Measurements from ENCODE around the gene ZBTB16.
A peak's percentile ranks its signal among the peaks of the same experiment; 100 is the strongest.

Gene ZBTB16

DNA sequence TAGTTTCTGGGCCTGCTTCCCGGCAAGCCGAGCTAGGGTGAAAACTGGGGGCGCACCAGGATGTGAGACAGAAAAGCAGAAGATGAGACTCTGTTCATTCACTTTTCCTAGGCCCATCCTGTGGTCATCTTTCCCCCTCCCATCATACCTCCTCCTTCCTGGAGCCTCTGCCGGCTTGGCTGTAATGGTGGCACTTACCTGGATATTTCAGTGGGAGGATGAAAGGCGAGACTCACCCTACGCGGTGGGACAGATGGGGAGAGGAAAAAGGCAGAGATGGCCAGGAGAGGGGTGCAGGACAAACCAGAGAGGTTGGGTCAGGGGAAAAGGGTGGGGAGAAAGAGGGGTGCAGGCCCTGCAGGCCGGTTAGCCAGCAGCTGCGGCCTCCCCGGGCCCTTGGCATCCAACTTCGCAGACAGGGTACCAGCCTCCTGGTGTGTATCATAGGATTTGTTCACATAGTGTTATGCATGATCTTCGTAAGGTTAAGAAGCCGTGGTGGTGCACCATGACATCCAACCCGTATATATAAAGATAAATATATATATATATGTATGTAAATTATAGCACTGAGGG, 195.1 kb downstream of the ZBTB16 start:
- H3K4me3 ChIP-seq (ENCODE audit: low read depth, low read length), result no peak overlapping the region
- no peak for DNase-seq (ENCODE audit: low read depth)
- TF ChIP-seq, protein P1, sequence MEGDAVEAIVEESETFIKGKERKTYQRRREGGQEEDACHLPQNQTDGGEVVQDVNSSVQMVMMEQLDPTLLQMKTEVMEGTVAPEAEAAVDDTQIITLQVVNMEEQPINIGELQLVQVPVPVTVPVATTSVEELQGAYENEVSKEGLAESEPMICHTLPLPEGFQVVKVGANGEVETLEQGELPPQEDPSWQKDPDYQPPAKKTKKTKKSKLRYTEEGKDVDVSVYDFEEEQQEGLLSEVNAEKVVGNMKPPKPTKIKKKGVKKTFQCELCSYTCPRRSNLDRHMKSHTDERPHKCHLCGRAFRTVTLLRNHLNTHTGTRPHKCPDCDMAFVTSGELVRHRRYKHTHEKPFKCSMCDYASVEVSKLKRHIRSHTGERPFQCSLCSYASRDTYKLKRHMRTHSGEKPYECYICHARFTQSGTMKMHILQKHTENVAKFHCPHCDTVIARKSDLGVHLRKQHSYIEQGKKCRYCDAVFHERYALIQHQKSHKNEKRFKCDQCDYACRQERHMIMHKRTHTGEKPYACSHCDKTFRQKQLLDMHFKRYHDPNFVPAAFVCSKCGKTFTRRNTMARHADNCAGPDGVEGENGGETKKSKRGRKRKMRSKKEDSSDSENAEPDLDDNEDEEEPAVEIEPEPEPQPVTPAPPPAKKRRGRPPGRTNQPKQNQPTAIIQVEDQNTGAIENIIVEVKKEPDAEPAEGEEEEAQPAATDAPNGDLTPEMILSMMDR (conservative IDR thresholded peaks at IDR 0.05; ENCODE audit: low read depth, low read length), result no peak

DNA sequence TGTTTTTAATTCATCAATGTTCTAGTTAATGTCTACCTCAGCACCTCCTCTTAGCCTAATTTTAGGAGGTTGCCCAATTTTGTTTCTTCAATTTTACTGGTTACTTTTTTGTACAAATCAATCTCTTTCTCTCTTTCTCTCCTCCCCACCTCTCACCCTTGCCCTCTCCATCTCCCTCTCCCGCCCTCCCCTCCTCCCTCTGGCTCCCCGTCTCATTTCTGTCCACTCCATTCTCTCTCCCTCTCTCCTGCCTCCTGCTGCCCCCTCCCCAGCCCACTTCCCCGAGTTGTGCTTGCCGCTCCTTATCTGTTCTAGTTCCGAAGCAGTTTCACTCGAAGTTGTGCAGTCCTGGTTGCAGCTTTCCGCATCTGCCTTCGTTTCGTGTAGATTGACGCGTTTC, 195.8 kb downstream of the ZBTB16 start:
- TF ChIP-seq, protein P1 (conservative IDR thresholded peaks at IDR 0.05; ENCODE audit: low read depth, low read length), result no peak
- no peak for DNase-seq (ENCODE audit: low read depth)
- no peak overlapping the region for H3K4me3 ChIP-seq (ENCODE audit: low read depth, low read length)

DNA sequence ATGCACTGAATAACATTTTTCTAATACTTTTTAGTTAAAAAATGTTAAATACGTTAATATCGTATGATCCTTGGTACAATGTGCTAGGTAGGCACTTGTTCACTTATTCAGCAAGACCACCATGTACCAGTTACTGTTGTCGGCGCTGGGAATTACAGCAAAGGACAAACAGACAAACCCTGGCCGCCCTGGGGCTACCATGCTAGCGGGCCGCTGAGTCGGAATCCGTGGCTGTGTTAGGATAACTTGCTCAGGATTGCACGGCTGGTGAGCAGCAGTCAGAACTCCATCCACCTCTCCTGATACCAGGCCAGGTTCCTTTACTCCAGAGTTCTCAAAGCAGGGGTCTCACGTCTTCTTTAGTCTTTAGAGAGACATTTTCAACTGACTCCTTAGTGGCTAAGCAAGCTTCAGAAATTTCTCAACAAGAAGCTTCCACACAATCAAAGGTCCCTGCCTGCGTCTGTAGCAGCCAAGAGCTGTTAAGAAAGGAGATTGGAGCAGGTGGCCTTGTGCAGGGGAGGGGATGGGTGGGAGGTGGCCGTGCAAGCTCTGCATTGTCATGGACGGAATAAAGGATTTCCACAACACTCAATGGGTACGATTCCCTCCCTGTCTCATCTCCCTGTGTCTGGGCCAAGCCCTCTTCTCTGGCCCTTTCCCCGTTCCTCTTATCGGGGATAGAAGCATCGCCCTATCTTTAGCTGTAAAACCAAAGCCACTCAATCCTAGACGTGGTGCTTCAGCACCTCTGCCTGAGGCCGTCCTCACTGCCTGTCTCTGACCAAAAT, 196.9 kb downstream of the ZBTB16 start:
- H3K4me3 ChIP-seq (ENCODE audit: low read depth, low read length), result no peak overlapping the region
- no peak for DNase-seq (ENCODE audit: low read depth)
- TF ChIP-seq, protein P1 (conservative IDR thresholded peaks at IDR 0.05; ENCODE audit: low read depth, low read length), result no peak

DNA sequence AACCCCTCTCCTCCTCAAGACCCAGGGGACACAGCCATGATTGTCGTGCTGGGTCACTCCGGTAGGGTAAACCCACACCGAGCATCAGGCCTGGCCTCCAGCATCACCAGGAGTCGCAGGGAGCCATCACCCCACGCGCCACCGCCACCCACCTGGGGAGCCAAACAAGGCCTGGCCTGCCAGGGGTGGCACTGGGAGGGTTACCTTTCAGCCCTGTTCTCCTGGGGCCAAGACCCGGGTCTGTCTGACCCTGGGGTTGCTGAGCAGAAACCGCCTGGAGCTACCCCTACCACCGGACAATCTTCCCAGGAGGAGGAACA, 197.4 kb downstream of the ZBTB16 start:
- no peak overlapping the region for H3K4me3 ChIP-seq (ENCODE audit: low read depth, low read length)
- TF ChIP-seq, protein P1 (conservative IDR thresholded peaks at IDR 0.05; ENCODE audit: low read depth, low read length), result no peak
- DNase-seq (ENCODE audit: low read depth), result no peak

DNA sequence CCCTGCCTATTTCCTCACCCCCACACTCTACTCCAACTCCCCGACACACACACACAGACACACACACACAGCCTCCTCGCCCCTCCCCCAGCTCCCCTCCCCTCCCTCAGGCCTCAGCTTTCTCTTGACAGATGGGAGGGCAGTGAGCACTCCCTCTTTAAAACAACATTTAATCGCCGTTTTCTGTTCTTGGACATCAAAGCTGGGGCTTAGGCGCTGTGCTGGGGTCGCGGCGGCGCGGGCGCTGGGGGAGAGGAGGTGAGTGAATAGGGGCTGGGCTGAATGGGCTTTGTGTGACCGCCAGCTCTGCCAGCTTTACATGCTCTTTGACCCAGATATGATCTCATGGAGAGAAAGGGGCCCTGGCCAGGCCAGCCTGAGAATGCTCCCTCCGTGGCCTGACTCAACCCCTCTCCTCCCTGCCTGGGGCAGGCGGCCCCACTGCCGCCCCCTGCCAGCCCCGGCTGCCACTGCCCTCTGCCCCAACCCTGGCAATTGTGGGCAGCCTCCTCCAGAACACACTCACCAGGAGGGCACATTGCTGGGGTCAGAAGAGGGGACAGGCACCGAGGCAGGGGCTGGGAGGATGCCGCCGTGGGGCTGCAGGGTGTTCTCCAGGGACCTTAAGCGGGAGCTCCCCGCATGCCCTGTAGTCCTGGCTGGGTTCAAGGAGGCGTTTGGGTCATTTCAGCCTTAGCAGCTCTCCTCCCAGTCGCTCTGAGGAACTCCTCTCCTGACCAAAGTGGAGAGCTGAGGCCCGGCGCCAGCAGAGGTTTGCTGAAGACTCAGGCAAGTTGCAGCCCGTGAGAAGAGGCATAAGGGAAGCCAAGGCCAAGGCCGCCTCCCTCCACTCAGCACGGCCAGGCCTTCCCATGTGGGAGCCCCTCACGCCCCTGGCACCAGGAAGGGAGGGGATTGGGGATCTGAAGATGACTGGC, 198.4 kb downstream of the ZBTB16 start:
- H3K4me3 ChIP-seq (ENCODE audit: low read depth, low read length), result peak overlapping the region; percentile 14
- peak; percentile 59 for DNase-seq (ENCODE audit: low read depth)
- TF ChIP-seq, protein P1 (conservative IDR thresholded peaks at IDR 0.05; ENCODE audit: low read depth, low read length), result peak; percentile 40

DNA sequence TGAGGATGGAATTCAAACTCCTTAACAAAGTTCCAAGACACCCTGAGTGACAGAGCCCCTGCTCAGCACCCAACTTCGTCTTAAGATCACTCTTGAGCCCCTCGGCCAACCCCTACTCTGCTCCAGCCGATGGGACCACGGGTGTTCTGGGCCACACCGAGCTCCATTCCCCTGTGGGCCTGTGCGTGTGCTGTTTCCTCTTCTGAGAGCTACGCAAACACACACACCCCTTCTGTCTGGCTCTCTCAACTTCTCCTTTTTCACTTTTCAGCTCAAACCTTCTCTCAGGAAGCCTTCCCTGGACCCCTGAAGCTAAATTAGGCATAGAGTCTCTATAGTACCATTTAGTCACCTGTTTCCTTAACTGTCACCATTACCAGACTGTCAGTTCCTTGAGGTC, 199.2 kb downstream of the ZBTB16 start:
- TF ChIP-seq, protein P1 (conservative IDR thresholded peaks at IDR 0.05; ENCODE audit: low read depth, low read length), result no peak
- no peak for DNase-seq (ENCODE audit: low read depth)
- H3K4me3 ChIP-seq (ENCODE audit: low read depth, low read length), result no peak overlapping the region
